Measurements from ENCODE around the gene MOB3A. TPM values are rescaled to one million over a fixed set of nuclear protein-coding genes. Genes with fewer than 3 reads are reported as not detected.

The MOB3A gene
- total and polyA plus RNA-seq, 2 of the 8 experiments (the other 6 are each of a cell fraction or from before 2014, with no cell fraction given), result 9.2 to 9.6 TPM

- TF ChIP-seq, protein P1, sequence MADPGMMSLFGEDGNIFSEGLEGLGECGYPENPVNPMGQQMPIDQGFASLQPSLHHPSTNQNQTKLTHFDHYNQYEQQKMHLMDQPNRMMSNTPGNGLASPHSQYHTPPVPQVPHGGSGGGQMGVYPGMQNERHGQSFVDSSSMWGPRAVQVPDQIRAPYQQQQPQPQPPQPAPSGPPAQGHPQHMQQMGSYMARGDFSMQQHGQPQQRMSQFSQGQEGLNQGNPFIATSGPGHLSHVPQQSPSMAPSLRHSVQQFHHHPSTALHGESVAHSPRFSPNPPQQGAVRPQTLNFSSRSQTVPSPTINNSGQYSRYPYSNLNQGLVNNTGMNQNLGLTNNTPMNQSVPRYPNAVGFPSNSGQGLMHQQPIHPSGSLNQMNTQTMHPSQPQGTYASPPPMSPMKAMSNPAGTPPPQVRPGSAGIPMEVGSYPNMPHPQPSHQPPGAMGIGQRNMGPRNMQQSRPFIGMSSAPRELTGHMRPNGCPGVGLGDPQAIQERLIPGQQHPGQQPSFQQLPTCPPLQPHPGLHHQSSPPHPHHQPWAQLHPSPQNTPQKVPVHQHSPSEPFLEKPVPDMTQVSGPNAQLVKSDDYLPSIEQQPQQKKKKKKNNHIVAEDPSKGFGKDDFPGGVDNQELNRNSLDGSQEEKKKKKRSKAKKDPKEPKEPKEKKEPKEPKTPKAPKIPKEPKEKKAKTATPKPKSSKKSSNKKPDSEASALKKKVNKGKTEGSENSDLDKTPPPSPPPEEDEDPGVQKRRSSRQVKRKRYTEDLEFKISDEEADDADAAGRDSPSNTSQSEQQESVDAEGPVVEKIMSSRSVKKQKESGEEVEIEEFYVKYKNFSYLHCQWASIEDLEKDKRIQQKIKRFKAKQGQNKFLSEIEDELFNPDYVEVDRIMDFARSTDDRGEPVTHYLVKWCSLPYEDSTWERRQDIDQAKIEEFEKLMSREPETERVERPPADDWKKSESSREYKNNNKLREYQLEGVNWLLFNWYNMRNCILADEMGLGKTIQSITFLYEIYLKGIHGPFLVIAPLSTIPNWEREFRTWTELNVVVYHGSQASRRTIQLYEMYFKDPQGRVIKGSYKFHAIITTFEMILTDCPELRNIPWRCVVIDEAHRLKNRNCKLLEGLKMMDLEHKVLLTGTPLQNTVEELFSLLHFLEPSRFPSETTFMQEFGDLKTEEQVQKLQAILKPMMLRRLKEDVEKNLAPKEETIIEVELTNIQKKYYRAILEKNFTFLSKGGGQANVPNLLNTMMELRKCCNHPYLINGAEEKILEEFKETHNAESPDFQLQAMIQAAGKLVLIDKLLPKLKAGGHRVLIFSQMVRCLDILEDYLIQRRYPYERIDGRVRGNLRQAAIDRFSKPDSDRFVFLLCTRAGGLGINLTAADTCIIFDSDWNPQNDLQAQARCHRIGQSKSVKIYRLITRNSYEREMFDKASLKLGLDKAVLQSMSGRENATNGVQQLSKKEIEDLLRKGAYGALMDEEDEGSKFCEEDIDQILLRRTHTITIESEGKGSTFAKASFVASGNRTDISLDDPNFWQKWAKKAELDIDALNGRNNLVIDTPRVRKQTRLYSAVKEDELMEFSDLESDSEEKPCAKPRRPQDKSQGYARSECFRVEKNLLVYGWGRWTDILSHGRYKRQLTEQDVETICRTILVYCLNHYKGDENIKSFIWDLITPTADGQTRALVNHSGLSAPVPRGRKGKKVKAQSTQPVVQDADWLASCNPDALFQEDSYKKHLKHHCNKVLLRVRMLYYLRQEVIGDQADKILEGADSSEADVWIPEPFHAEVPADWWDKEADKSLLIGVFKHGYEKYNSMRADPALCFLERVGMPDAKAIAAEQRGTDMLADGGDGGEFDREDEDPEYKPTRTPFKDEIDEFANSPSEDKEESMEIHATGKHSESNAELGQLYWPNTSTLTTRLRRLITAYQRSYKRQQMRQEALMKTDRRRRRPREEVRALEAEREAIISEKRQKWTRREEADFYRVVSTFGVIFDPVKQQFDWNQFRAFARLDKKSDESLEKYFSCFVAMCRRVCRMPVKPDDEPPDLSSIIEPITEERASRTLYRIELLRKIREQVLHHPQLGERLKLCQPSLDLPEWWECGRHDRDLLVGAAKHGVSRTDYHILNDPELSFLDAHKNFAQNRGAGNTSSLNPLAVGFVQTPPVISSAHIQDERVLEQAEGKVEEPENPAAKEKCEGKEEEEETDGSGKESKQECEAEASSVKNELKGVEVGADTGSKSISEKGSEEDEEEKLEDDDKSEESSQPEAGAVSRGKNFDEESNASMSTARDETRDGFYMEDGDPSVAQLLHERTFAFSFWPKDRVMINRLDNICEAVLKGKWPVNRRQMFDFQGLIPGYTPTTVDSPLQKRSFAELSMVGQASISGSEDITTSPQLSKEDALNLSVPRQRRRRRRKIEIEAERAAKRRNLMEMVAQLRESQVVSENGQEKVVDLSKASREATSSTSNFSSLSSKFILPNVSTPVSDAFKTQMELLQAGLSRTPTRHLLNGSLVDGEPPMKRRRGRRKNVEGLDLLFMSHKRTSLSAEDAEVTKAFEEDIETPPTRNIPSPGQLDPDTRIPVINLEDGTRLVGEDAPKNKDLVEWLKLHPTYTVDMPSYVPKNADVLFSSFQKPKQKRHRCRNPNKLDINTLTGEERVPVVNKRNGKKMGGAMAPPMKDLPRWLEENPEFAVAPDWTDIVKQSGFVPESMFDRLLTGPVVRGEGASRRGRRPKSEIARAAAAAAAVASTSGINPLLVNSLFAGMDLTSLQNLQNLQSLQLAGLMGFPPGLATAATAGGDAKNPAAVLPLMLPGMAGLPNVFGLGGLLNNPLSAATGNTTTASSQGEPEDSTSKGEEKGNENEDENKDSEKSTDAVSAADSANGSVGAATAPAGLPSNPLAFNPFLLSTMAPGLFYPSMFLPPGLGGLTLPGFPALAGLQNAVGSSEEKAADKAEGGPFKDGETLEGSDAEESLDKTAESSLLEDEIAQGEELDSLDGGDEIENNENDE (IDR thresholded peaks at IDR 0.05; ENCODE audit: insufficient replicate concordance, low read length), result no peak
- TF ChIP-seq CBX5 (IDR thresholded peaks at IDR 0.05; ENCODE audit: low read depth, low read length), result no peak
Measured at GRCh38 chr19:2099054-2099501, 3.0 kb upstream of the MOB3A start (continued).

Data from H1 (cell line).